ENCODE data around the gene FAIM2. TPM values are rescaled to one million over a fixed set of nuclear protein-coding genes. Genes with fewer than 3 reads are reported as not detected.

The FAIM2 gene
- total RNA-seq, 2 experiments from 2014 or later, result 0.22 to 0.56 TPM

DNA sequence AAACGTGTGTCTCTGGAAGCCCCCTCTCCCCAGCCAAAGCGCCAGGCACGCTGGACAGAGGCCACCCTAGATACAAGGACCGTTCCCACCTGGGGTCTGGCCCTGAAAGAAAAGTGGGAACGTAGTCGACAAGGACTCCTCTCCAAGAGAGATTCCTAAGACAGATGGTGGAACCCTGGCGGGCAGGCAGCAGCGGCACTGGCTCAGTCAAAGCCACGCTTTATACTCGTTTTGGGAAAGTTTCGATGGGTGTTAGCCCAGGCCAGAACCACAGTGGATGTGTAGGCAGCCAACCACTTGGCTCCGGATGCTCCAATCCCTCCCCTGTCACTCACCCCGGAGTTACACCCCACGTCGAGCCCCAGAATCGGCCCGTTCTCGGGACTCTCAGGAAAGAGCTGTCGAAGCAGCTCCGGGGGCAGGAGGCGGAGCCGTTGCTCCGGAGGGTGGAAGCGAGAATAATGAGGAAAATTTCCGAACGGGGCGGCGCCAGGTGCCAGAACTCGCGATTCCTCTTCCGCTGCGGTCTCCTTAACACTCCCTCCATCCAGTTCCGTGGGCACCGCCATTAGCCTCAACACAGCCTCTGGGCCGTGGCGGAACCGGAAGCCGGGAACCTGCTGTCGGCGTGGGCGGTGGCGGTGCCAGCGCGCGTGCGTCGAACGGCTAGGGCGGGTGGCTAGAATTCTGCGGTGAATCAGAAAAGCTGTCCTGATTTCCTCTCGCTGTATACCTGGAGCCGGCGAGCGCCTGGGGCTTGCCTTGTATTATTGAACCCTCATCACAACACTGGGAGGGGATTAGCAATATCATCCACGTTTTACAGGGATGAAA is 61.0 kb downstream of the FAIM2 start, which contains the start of gene BCDIN3D:
BCDIN3D (minus strand) TSS at position 588 of the 834 bp plus-strand sequence; CDS start at position 569, 19 bp downstream.
- Mint-ChIP-seq H3K9me3 (no peaks in the 10 kb centered on the region), H3K27me3 (no peaks in the 10 kb centered on the region), H3K36me3 (ENCODE audit: low read depth) (peaks cover 4% of the 10 kb centered on the region), H3K4me1 (ENCODE audit: low read depth) (peaks cover 28% of the 10 kb centered on the region), H3K27ac (peak within 1 kb of the TSS; percentile 91), H3K4me3 (peak within 1 kb of the TSS; percentile 94)
- ChIA-PET CTCF (interaction anchor here (0.9 to 7.0 kb wide), 8 partner anchors 24 to 196 kb away, joined by 3 to 36 read pairs (median 7); partner anchors contain the start of gene TMBIM6), POLR2A (interaction anchor here (0.9 to 1.7 kb wide), 6 partner anchors 11 to 101 kb away, joined by 3 to 8 read pairs (median 4); partner anchors contain the start of genes NCKAP5L and TMBIM6)
- intact Hi-C loops (cut with micrococcal nuclease), result no loop called here
- ATAC-seq, result peak; percentile 90
- DNase-seq, result peak; percentile 95
- TF ChIP-seq, protein P1, sequence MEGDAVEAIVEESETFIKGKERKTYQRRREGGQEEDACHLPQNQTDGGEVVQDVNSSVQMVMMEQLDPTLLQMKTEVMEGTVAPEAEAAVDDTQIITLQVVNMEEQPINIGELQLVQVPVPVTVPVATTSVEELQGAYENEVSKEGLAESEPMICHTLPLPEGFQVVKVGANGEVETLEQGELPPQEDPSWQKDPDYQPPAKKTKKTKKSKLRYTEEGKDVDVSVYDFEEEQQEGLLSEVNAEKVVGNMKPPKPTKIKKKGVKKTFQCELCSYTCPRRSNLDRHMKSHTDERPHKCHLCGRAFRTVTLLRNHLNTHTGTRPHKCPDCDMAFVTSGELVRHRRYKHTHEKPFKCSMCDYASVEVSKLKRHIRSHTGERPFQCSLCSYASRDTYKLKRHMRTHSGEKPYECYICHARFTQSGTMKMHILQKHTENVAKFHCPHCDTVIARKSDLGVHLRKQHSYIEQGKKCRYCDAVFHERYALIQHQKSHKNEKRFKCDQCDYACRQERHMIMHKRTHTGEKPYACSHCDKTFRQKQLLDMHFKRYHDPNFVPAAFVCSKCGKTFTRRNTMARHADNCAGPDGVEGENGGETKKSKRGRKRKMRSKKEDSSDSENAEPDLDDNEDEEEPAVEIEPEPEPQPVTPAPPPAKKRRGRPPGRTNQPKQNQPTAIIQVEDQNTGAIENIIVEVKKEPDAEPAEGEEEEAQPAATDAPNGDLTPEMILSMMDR (IDR thresholded peaks at IDR 0.05), result no peak

DNA sequence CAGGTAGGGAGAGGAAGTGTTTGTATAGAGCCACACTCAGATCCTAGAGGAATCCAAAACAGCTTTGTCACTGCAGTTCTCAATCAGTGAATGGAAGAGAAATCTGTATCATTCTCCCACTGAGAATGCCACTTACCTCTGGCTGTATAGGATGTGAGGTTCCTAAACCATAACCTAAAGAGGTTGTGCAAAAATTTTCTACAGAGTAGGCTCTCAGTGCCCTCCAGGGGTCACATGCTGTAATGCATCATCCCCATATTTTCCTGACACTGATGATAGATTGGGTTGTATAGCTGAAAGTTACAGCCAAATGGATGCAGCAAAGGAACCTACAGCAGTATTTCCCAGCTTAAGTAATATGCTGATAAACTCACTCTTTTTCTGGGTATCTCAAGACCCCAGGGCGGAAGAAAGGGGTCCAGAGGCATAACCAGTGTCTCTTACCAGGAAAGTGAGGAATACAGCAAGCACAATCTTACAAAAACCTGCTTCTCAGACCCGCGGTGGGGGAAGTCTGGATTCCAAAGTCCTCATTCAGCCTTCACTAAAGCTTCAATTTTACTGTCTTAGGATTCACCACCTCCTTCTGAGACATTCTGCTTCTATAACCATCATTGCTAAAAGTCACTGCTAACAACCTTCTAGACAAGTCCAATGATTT is 64.6 kb downstream of the FAIM2 start:
- H3K27me3 Mint-ChIP-seq, result no peaks in the 10 kb centered on the region
- H3K36me3 Mint-ChIP-seq (ENCODE audit: low read depth), result peaks cover 4% of the 10 kb centered on the region
- ATAC-seq, result peak; percentile 35
- no peak overlapping the region for H3K27ac Mint-ChIP-seq
- TF ChIP-seq, protein P1 (IDR thresholded peaks at IDR 0.05), result peak; percentile 74
- H3K4me3 Mint-ChIP-seq, result no peak overlapping the region
- peak; percentile 61 for DNase-seq
- intact Hi-C loops (cut with micrococcal nuclease), result loop anchor here (2.0 kb wide), 1 partner anchor 62 kb away; no protein-coding TSS in a partner anchor
- no peaks in the 10 kb centered on the region for H3K9me3 Mint-ChIP-seq
- ChIA-PET CTCF (interaction anchor here (0.7 to 7.0 kb wide), 36 partner anchors 8 to 203 kb away, joined by 3 to 91 read pairs (median 5); partner anchors contain the start of genes NCKAP5L and TMBIM6), POLR2A (interaction anchor here (0.6 to 2.1 kb wide), 3 partner anchors 75 to 313 kb away, joined by 4 to 6 read pairs (median 5); partner anchors contain the start of gene TMBIM6)
- H3K4me1 Mint-ChIP-seq (ENCODE audit: low read depth), result peaks cover 21% of the 10 kb centered on the region

DNA sequence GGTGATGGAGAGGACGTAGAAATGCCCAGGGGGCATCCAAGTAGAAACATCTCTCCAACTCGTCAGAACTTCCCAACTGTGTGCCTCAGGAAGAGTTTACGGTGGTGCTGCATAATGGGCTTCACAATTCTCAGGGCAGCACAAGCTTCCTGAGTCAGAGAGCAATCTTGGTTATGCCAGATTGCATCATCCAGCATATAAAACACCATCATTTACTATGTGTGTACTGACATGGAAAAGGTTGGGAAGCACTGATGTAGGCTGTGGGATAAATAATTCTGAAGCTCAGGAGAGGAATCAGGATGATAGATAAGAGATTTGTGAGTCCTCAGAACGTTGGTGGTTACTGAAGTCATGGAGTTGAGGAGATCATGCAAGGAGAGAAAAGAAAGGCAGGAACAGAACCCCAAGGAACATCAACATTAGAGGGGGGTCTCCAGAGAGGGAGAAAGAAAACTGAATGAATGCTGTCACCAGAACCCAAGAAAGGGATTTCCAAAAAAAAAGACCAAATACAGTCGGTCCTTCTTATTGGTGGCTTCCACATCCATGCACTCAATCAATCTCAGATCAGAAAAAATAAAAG is 70.8 kb downstream of the FAIM2 start:
- no peak for ATAC-seq
- H3K27ac Mint-ChIP-seq, result no peak overlapping the region
- CTCF ChIA-PET, result interaction anchor here (1.1 to 2.5 kb wide), 3 partner anchors 55 to 92 kb away, joined by 4 to 15 read pairs (median 7); partner anchors contain the start of gene TMBIM6
- no peaks in the 10 kb centered on the region for H3K27me3 Mint-ChIP-seq
- TF ChIP-seq, protein P1 (IDR thresholded peaks at IDR 0.05), result no peak
- no peaks in the 10 kb centered on the region for H3K36me3 Mint-ChIP-seq (ENCODE audit: low read depth)
- H3K9me3 Mint-ChIP-seq, result no peaks in the 10 kb centered on the region
- DNase-seq, result no peak
- intact Hi-C loops (cut with micrococcal nuclease), result no loop called here
- POLR2A ChIA-PET, result interaction anchor here (0.9 kb wide), 1 partner anchor 56 kb away, joined by 3 read pairs; no protein-coding TSS in a partner anchor
- H3K4me1 Mint-ChIP-seq (ENCODE audit: low read depth), result peaks cover 10% of the 10 kb centered on the region
- H3K4me3 Mint-ChIP-seq, result no peak overlapping the region

DNA sequence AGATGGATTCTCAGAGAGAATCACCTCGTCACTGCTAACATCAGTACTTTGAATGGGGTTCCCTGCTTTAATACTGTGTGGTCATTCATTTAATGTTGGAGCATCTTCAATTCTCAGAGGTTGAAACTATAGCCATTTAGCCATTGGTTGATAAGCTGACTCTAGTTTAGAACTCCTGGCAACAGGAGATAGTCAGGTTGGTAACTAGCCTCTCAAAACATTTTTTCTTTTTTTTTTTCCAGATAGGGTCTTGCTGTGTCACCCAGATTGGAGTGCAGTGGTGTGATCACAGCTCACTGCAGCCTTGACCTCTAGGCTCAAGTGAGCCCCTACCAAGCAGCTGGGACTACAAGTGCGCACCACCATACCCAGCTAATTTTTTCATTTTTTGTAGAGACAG is 72.0 kb downstream of the FAIM2 start:
- peaks cover 16% of the 10 kb centered on the region for H3K4me1 Mint-ChIP-seq (ENCODE audit: low read depth)
- H3K9me3 Mint-ChIP-seq, result no peaks in the 10 kb centered on the region
- ChIA-PET CTCF (interaction anchor here (2.5 to 7.7 kb wide), 3 partner anchors 8 to 91 kb away, joined by 7 to 67 read pairs (median 15); partner anchors contain the start of gene TMBIM6), POLR2A (interaction anchor here (0.7 to 1.1 kb wide), 4 partner anchors 11 to 91 kb away, joined by 3 to 5 read pairs (median 4); partner anchors contain the start of genes BCDIN3D and TMBIM6)
- intact Hi-C loops (cut with micrococcal nuclease), result no loop called here
- no peak overlapping the region for H3K4me3 Mint-ChIP-seq
- TF ChIP-seq, protein P1 (IDR thresholded peaks at IDR 0.05), result no peak
- ATAC-seq (no peak), DNase-seq (no peak)
- no peak overlapping the region for H3K27ac Mint-ChIP-seq
- H3K27me3 Mint-ChIP-seq, result no peaks in the 10 kb centered on the region
- H3K36me3 Mint-ChIP-seq (ENCODE audit: low read depth), result no peaks in the 10 kb centered on the region

Data from activated CD8-positive, alpha-beta T cell treated with anti-CD3 and anti-CD28 coated beads for 36 hours (primary cell).